ENCODE data around the gene INPP5E.
A peak's percentile ranks its signal among the peaks of the same experiment; 100 is the strongest.

Gene INPP5E

GRCh38 chr9:136403915-136404800 is 35.5 kb downstream of the INPP5E start:
- TF ChIP-seq GATA1 (IDR thresholded peaks at IDR 0.05; ENCODE audit: low read depth, low read length) (no peak), POLR2A (IDR thresholded peaks at IDR 0.05; ENCODE audit: low read length) (no peak)
- no peak for DNase-seq

- peak in 1 of 2 experiments; percentile 15 for DNase-seq
- TF ChIP-seq POLR2A (IDR thresholded peaks at IDR 0.05; ENCODE audit: low read length) (no peak), GATA1 (IDR thresholded peaks at IDR 0.05; ENCODE audit: low read depth, low read length) (no peak)
These were observed 36.1 kb downstream of the INPP5E start for GRCh38 chr9:136403538-136403914.

- no peak for TF ChIP-seq GATA1 (IDR thresholded peaks at IDR 0.05; ENCODE audit: low read depth, low read length)
- no peak for TF ChIP-seq POLR2A (IDR thresholded peaks at IDR 0.05; ENCODE audit: low read length)
- no peak for DNase-seq
These were observed 37.6 kb downstream of the INPP5E start for GRCh38 chr9:136402067-136402466.

GRCh38 chr9:136401173-136401922 is 38.3 kb downstream of the INPP5E start:
- no peak for TF ChIP-seq GATA1 (IDR thresholded peaks at IDR 0.05; ENCODE audit: low read depth, low read length)
- no peak for TF ChIP-seq POLR2A (IDR thresholded peaks at IDR 0.05; ENCODE audit: low read length)
- no peak for DNase-seq

- TF ChIP-seq POLR2A (IDR thresholded peaks at IDR 0.05; ENCODE audit: low read length) (peak; percentile 53), GATA1 (IDR thresholded peaks at IDR 0.05; ENCODE audit: low read depth, low read length) (no peak)
These were observed 39.4 kb downstream of the INPP5E start, which contains the start of gene SNAPC4 for GRCh38 chr9:136400038-136400834. Gene SNAPC4, minus strand, starts transcription at chr9:136400170. Its CDS starts 1,742 bp downstream, at chr9:136398428.

GRCh38 chr9:136399176-136400037 is 40.2 kb downstream of the INPP5E start:
- DNase-seq, result peak; percentile 49 to 60
- no peak for TF ChIP-seq POLR2A (IDR thresholded peaks at IDR 0.05; ENCODE audit: low read length)
- no peak for TF ChIP-seq GATA1 (IDR thresholded peaks at IDR 0.05; ENCODE audit: low read depth, low read length)

More at GRCh38 chr9:136400038-136400834, 39.4 kb downstream of the INPP5E start, which contains the start of gene SNAPC4:
- DNase-seq, result peak; percentile 91 to 95

- no peak for TF ChIP-seq GATA1 (IDR thresholded peaks at IDR 0.05; ENCODE audit: low read depth, low read length)
- no peak for TF ChIP-seq POLR2A (IDR thresholded peaks at IDR 0.05; ENCODE audit: low read length)
- no peak for DNase-seq
These were observed 41.4 kb downstream of the INPP5E start for GRCh38 chr9:136398286-136398685.

- TF ChIP-seq GATA1 (IDR thresholded peaks at IDR 0.05; ENCODE audit: low read depth, low read length), result no peak
- TF ChIP-seq POLR2A (IDR thresholded peaks at IDR 0.05; ENCODE audit: low read length), result no peak
- DNase-seq, result no peak
These were observed 42.0 kb downstream of the INPP5E start for GRCh38 chr9:136397643-136398042.

- TF ChIP-seq GATA1 (IDR thresholded peaks at IDR 0.05; ENCODE audit: low read depth, low read length), result no peak
- TF ChIP-seq POLR2A (IDR thresholded peaks at IDR 0.05; ENCODE audit: low read length), result no peak
- no peak for DNase-seq
These were observed 43.5 kb downstream of the INPP5E start for GRCh38 chr9:136396219-136396515.

- TF ChIP-seq POLR2A (IDR thresholded peaks at IDR 0.05; ENCODE audit: low read length) (no peak), GATA1 (IDR thresholded peaks at IDR 0.05; ENCODE audit: low read depth, low read length) (no peak)
- peak in 1 of 2 experiments; percentile 18 for DNase-seq
These were observed 44.1 kb downstream of the INPP5E start for GRCh38 chr9:136395345-136396218.

GRCh38 chr9:136395020-136395340 is 44.7 kb downstream of the INPP5E start:
- no peak for DNase-seq
- TF ChIP-seq POLR2A (IDR thresholded peaks at IDR 0.05; ENCODE audit: low read length), result no peak
- TF ChIP-seq GATA1 (IDR thresholded peaks at IDR 0.05; ENCODE audit: low read depth, low read length), result no peak

Measured in erythroblast (primary cell).